Measurements from ENCODE around the gene EMSY. TPM values are rescaled to one million over a fixed set of nuclear protein-coding genes. Genes with fewer than 3 reads are reported as not detected.
"Not testable (repeated sequence)": the region's sequence is repeated elsewhere in the genome, so short reads cannot be mapped to it uniquely, and the experiment has no call there.

EMSY gene
- polyA plus RNA-seq, 1 donor (not counting 4 experiments of a cell fraction or from before 2014, with no cell fraction given) = 11.3 TPM

- H3K4me1 ChIP-seq (ENCODE audit: control insufficient read depth, extremely low read depth, insufficient read depth, low read length) = peaks cover 2% of the 10 kb centered on the region
- no peak overlapping the region for H3K4me2 ChIP-seq (ENCODE audit: control insufficient read depth, extremely low read depth, insufficient read depth, low read depth, low read length)
- H2AFZ ChIP-seq (ENCODE audit: control insufficient read depth, low read length) = no peak overlapping the region
- no peaks in the 10 kb centered on the region for H3K79me2 ChIP-seq (ENCODE audit: control insufficient read depth, insufficient read depth, low read length)
- no peaks in the 10 kb centered on the region for H4K20me1 ChIP-seq (ENCODE audit: control insufficient read depth, extremely low read depth, insufficient read depth, low read length)
- H3K27me3 ChIP-seq (ENCODE audit: control insufficient read depth, extremely low read depth, insufficient read depth, low read length) = no peaks in the 10 kb centered on the region
- FAIRE-seq = no peak
- H3K9me1 ChIP-seq (ENCODE audit: control insufficient read depth, extremely low read depth, insufficient read depth, low read length) = no peaks in the 10 kb centered on the region
- no peak for TF ChIP-seq EZH2 (IDR thresholded peaks at IDR 0.05; ENCODE audit: low read length)
- TF ChIP-seq CTCF (optimal IDR thresholded peaks at IDR 0.05 in 1 of 3, IDR thresholded peaks at IDR 0.05 in 1 of 3, conservative IDR thresholded peaks at IDR 0.05 in 1 of 3; ENCODE audit: extremely low read depth in 1 of 3, insufficient read depth in 2 of 3, low read length in 3 of 3) = no peak
- H3K27ac ChIP-seq (ENCODE audit: control insufficient read depth, insufficient read depth, low read length) = no peak overlapping the region
- dilution Hi-C loops (cut with MboI; ENCODE audit: extremely low pct_ligation_motif_present, low sequenced_read_pairs) = no loop called here
- H3K9me3 ChIP-seq (ENCODE audit: control insufficient read depth, low read depth, low read length) = no peaks in the 10 kb centered on the region
- H3K4me3 ChIP-seq (ENCODE audit: control insufficient read depth in 2 of 3, extremely low read depth in 1 of 3, insufficient read depth in 2 of 3, low read depth in 1 of 3, low read length in 3 of 3) = no peak overlapping the region
- no peaks in the 10 kb centered on the region for H3K36me3 ChIP-seq (ENCODE audit: control insufficient read depth in 2 of 2, extremely low read depth in 1 of 2, insufficient read depth in 2 of 2, low read length in 2 of 2)
- DNase-seq (ENCODE audit: low read depth, low spot score) = no peak
- no peak overlapping the region for H3K9ac ChIP-seq (ENCODE audit: control insufficient read depth, extremely low read depth, insufficient read depth, low read length)
These were observed 147.5 kb downstream of the EMSY start for GRCh38 chr11:76592025-76592914.

GRCh38 chr11:76592961-76593360 is 148.1 kb downstream of the EMSY start:
- Histone ChIP-seq H3K27me3 (ENCODE audit: control insufficient read depth, extremely low read depth, insufficient read depth, low read length) (no peaks in the 10 kb centered on the region), H3K9me1 (ENCODE audit: control insufficient read depth, extremely low read depth, insufficient read depth, low read length) (no peaks in the 10 kb centered on the region), H3K4me2 (ENCODE audit: control insufficient read depth, extremely low read depth, insufficient read depth, low read depth, low read length) (no peak overlapping the region), H3K36me3 (ENCODE audit: control insufficient read depth in 2 of 2, extremely low read depth in 1 of 2, insufficient read depth in 2 of 2, low read length in 2 of 2) (no peaks in the 10 kb centered on the region), H3K4me3 (ENCODE audit: control insufficient read depth in 2 of 3, extremely low read depth in 1 of 3, insufficient read depth in 2 of 3, low read depth in 1 of 3, low read length in 3 of 3) (no peak overlapping the region), H3K9ac (ENCODE audit: control insufficient read depth, extremely low read depth, insufficient read depth, low read length) (no peak overlapping the region), H2AFZ (ENCODE audit: control insufficient read depth, low read length) (no peak overlapping the region), H3K9me3 (ENCODE audit: control insufficient read depth, low read depth, low read length) (no peaks in the 10 kb centered on the region), H3K4me1 (ENCODE audit: control insufficient read depth, extremely low read depth, insufficient read depth, low read length) (peaks cover 2% of the 10 kb centered on the region), H4K20me1 (ENCODE audit: control insufficient read depth, extremely low read depth, insufficient read depth, low read length) (no peaks in the 10 kb centered on the region), H3K79me2 (ENCODE audit: control insufficient read depth, insufficient read depth, low read length) (no peaks in the 10 kb centered on the region), H3K27ac (ENCODE audit: control insufficient read depth, insufficient read depth, low read length) (no peak overlapping the region)
- dilution Hi-C loops (cut with MboI; ENCODE audit: extremely low pct_ligation_motif_present, low sequenced_read_pairs) = no loop called here
- no peak for TF ChIP-seq CTCF (optimal IDR thresholded peaks at IDR 0.05 in 1 of 3, IDR thresholded peaks at IDR 0.05 in 1 of 3, conservative IDR thresholded peaks at IDR 0.05 in 1 of 3; ENCODE audit: extremely low read depth in 1 of 3, insufficient read depth in 2 of 3, low read length in 3 of 3)
- no peak for TF ChIP-seq EZH2 (IDR thresholded peaks at IDR 0.05; ENCODE audit: low read length)
- FAIRE-seq (no peak), DNase-seq (ENCODE audit: low read depth, low spot score) (no peak)

DNA sequence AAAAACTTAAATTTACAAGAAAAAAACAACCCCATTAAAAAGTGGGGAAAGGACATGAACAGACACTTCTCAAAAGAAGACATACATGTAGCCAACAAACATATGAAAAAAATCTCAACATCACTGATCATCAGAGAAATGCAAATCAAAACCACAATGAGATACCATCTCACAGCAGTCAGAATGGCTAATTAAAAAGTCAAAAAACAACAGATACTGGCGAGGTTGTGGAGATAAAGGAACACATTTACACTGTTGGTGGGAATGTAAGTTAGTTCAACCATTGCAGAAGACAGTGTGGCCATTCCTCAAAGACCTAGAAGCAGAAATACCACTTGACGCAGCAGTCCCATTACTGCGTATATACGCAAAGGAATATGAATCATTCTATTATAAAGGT is 150.3 kb downstream of the EMSY start:
- H4K20me1 ChIP-seq (ENCODE audit: control insufficient read depth, extremely low read depth, insufficient read depth, low read length); H2AFZ ChIP-seq (ENCODE audit: control insufficient read depth, low read length); FAIRE-seq; H3K9ac ChIP-seq (ENCODE audit: control insufficient read depth, extremely low read depth, insufficient read depth, low read length); H3K4me1 ChIP-seq (ENCODE audit: control insufficient read depth, extremely low read depth, insufficient read depth, low read length); dilution Hi-C loops (cut with MboI; ENCODE audit: extremely low pct_ligation_motif_present, low sequenced_read_pairs); H3K27me3 ChIP-seq (ENCODE audit: control insufficient read depth, extremely low read depth, insufficient read depth, low read length); H3K79me2 ChIP-seq (ENCODE audit: control insufficient read depth, insufficient read depth, low read length); H3K36me3 ChIP-seq (ENCODE audit: control insufficient read depth in 2 of 2, extremely low read depth in 1 of 2, insufficient read depth in 2 of 2, low read length in 2 of 2); H3K4me3 ChIP-seq (ENCODE audit: control insufficient read depth in 2 of 3, extremely low read depth in 1 of 3, insufficient read depth in 2 of 3, low read depth in 1 of 3, low read length in 3 of 3); H3K9me1 ChIP-seq (ENCODE audit: control insufficient read depth, extremely low read depth, insufficient read depth, low read length); H3K27ac ChIP-seq (ENCODE audit: control insufficient read depth, insufficient read depth, low read length); H3K9me3 ChIP-seq (ENCODE audit: control insufficient read depth, low read depth, low read length); DNase-seq (ENCODE audit: low read depth, low spot score); H3K4me2 ChIP-seq (ENCODE audit: control insufficient read depth, extremely low read depth, insufficient read depth, low read depth, low read length): not testable (repeated sequence)

All from keratinocyte (primary cell).